PFSK-1 (cell line): ENCODE data around the gene RBM47.

Experiments used
- POLR2AphosphoS5 ChIP-seq: IDR thresholded peaks from 2 replicates; pipeline ENCODE4 v1.6.1; 2012; ENCODE audit warnings: low read depth, mild to moderate bottlenecking, control low read depth, low read length, moderate library complexity
- SIN3A ChIP-seq: IDR thresholded peaks from 2 replicates; pipeline ENCODE4 v1.6.1; 2012; ENCODE audit warnings: mild to moderate bottlenecking, low read length, moderate library complexity, borderline replicate concordance; ENCODE audit not compliant: insufficient read depth
- TAF1 ChIP-seq: IDR thresholded peaks from 2 replicates; pipeline ENCODE4 v1.6.1; 2012; ENCODE audit warnings: low read length, control low read depth, borderline replicate concordance; ENCODE audit not compliant: insufficient read depth
- TF ChIP-seq, protein P1 (sequence below), 2 experiments: IDR thresholded peaks; 2 replicates each; pipeline versions ENCODE4 v1.6.1 to v1.8.0; 2011 to 2012; ENCODE audit warnings: low read depth in 2 of 2, low read length in 2 of 2, control low read depth in 1 of 2, inconsistent platforms in 1 of 2, mild to moderate bottlenecking in 1 of 2, moderate library complexity in 1 of 2; ENCODE audit not compliant: insufficient read depth in 1 of 2

DNA sequence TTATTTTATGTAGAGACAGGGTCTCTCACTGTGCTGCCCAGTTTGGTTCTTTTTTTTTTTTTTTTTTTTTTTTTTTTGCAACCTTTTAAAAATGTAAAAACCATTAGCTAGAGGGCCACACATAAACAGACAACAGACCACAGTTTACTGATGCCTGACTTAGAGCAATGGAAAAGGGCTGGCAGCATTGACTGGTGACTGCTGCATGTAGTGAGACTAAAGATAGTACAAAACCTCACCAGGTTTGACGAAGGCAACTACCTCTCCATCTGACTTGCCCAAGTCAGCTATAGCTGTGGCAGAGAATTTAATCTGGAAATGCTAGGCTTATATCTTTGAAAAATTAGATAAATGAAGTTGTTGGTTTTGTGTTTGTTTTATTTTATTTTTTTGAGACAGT lies 102.9 kb downstream of the RBM47 start:
- TF ChIP-seq TAF1 (no peak), POLR2AphosphoS5 (no peak), SIN3A (no peak)
- TF ChIP-seq, protein P1, sequence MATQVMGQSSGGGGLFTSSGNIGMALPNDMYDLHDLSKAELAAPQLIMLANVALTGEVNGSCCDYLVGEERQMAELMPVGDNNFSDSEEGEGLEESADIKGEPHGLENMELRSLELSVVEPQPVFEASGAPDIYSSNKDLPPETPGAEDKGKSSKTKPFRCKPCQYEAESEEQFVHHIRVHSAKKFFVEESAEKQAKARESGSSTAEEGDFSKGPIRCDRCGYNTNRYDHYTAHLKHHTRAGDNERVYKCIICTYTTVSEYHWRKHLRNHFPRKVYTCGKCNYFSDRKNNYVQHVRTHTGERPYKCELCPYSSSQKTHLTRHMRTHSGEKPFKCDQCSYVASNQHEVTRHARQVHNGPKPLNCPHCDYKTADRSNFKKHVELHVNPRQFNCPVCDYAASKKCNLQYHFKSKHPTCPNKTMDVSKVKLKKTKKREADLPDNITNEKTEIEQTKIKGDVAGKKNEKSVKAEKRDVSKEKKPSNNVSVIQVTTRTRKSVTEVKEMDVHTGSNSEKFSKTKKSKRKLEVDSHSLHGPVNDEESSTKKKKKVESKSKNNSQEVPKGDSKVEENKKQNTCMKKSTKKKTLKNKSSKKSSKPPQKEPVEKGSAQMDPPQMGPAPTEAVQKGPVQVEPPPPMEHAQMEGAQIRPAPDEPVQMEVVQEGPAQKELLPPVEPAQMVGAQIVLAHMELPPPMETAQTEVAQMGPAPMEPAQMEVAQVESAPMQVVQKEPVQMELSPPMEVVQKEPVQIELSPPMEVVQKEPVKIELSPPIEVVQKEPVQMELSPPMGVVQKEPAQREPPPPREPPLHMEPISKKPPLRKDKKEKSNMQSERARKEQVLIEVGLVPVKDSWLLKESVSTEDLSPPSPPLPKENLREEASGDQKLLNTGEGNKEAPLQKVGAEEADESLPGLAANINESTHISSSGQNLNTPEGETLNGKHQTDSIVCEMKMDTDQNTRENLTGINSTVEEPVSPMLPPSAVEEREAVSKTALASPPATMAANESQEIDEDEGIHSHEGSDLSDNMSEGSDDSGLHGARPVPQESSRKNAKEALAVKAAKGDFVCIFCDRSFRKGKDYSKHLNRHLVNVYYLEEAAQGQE (IDR thresholded peaks at IDR 0.05; ENCODE audit: insufficient read depth in 1 of 2, low read depth in 2 of 2, low read length in 2 of 2), result no peak
